Measurements from ENCODE around the gene EVI5L. TPM values are rescaled to one million over a fixed set of nuclear protein-coding genes. Genes with fewer than 3 reads are reported as not detected.
A peak's percentile ranks its signal among the peaks of the same experiment; 100 is the strongest.

Gene EVI5L
- total and polyA plus RNA-seq, 2 of the 13 experiments (the other 11 are each of a cell fraction or from before 2014, with no cell fraction given): 1.7 to 2.4 TPM

DNA sequence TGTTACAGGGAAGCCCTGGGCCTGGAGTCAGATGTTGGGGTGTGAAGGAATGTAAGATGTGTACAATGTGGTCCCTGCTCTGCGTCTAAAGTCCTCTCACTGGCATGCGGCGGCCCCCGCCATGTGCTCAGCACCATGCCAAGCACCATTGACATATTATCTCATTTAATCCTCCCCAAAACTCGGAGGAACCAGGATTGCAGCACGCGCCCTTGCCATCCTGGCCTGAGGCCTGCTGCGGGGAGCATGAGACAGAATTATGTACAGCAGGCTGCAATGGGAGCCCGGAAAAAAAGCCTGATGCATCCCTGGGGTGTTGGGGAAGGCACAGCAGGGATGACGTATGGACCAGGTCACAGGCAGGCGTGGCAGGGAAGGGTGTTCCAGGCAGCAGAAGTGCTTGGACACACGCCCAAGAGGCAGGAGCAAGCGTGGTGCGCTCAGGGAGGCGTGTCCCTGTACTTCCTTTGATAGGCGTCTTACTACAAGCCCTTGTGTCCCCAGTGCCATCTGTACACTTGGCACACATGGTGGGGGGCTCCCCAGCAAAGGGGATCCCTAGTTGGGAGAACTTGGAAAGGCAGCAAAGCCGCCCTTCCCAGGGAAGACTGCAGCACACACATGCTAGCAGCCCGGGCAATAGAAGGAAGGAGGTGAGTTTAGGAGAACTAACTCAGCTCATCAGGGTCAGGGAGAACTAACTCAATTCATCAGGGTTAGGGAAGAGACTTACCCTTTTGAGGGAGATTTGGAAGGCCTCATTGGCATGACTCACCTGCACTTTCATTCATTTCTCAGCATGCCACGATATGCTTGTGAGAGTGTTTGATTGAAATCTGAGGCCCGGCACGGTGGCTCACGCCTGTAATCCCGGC is 3.4 kb downstream of the EVI5L start (continued):
- TF ChIP-seq, protein P1, sequence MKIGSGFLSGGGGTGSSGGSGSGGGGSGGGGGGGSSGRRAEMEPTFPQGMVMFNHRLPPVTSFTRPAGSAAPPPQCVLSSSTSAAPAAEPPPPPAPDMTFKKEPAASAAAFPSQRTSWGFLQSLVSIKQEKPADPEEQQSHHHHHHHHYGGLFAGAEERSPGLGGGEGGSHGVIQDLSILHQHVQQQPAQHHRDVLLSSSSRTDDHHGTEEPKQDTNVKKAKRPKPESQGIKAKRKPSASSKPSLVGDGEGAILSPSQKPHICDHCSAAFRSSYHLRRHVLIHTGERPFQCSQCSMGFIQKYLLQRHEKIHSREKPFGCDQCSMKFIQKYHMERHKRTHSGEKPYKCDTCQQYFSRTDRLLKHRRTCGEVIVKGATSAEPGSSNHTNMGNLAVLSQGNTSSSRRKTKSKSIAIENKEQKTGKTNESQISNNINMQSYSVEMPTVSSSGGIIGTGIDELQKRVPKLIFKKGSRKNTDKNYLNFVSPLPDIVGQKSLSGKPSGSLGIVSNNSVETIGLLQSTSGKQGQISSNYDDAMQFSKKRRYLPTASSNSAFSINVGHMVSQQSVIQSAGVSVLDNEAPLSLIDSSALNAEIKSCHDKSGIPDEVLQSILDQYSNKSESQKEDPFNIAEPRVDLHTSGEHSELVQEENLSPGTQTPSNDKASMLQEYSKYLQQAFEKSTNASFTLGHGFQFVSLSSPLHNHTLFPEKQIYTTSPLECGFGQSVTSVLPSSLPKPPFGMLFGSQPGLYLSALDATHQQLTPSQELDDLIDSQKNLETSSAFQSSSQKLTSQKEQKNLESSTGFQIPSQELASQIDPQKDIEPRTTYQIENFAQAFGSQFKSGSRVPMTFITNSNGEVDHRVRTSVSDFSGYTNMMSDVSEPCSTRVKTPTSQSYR (CRISPR knock-in tag; IDR thresholded peaks at IDR 0.05; ENCODE audit: borderline replicate concordance): no peak; the same call in 1 of the 2 replicates
- TF ChIP-seq, protein P2, sequence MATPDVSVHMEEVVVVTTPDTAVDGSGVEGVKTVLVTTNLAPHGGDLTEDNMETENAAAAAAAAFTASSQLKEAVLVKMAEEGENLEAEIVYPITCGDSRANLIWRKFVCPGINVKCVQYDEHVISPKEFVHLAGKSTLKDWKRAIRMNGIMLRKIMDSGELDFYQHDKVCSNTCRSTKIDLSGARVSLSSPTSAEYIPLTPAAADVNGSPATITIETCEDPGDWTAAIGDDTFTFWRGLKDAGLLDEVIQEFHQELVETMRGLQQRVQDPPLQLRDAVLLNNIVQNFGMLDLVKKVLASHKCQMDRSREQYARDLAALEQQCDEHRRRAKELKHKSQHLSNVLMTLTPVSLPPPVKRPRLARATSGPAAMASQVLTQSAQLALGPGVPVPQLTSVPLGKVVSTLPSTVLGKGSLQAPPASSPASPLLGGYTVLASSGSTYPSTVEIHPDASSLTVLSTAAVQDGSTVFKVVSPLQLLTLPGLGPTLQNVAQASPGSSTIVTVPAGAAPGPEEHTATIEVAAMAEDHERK (CRISPR knock-in tag; IDR thresholded peaks at IDR 0.05; ENCODE audit: low read depth): no peak
- TF ChIP-seq, protein P3, sequence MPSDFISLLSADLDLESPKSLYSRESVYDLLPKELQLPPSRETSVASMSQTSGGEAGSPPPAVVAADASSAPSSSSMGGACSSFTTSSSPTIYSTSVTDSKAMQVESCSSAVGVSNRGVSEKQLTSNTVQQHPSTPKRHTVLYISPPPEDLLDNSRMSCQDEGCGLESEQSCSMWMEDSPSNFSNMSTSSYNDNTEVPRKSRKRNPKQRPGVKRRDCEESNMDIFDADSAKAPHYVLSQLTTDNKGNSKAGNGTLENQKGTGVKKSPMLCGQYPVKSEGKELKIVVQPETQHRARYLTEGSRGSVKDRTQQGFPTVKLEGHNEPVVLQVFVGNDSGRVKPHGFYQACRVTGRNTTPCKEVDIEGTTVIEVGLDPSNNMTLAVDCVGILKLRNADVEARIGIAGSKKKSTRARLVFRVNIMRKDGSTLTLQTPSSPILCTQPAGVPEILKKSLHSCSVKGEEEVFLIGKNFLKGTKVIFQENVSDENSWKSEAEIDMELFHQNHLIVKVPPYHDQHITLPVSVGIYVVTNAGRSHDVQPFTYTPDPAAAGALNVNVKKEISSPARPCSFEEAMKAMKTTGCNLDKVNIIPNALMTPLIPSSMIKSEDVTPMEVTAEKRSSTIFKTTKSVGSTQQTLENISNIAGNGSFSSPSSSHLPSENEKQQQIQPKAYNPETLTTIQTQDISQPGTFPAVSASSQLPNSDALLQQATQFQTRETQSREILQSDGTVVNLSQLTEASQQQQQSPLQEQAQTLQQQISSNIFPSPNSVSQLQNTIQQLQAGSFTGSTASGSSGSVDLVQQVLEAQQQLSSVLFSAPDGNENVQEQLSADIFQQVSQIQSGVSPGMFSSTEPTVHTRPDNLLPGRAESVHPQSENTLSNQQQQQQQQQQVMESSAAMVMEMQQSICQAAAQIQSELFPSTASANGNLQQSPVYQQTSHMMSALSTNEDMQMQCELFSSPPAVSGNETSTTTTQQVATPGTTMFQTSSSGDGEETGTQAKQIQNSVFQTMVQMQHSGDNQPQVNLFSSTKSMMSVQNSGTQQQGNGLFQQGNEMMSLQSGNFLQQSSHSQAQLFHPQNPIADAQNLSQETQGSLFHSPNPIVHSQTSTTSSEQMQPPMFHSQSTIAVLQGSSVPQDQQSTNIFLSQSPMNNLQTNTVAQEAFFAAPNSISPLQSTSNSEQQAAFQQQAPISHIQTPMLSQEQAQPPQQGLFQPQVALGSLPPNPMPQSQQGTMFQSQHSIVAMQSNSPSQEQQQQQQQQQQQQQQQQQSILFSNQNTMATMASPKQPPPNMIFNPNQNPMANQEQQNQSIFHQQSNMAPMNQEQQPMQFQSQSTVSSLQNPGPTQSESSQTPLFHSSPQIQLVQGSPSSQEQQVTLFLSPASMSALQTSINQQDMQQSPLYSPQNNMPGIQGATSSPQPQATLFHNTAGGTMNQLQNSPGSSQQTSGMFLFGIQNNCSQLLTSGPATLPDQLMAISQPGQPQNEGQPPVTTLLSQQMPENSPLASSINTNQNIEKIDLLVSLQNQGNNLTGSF (CRISPR knock-in tag; IDR thresholded peaks at IDR 0.05): no peak
- TF ChIP-seq ZC3H13 (CRISPR knock-in tag; IDR thresholded peaks at IDR 0.05) (no peak), ZFX (CRISPR knock-in tag; IDR thresholded peaks at IDR 0.05; ENCODE audit: low read depth) (peak; percentile 33; the same call in 1 of the 2 replicates), ZNF615 (CRISPR knock-in tag; IDR thresholded peaks at IDR 0.05; ENCODE audit: borderline replicate concordance) (no peak), GTF3A (CRISPR knock-in tag; conservative IDR thresholded peaks at IDR 0.05) (no peak), RFX1 (IDR thresholded peaks at IDR 0.05) (no peak), ZNF296 (CRISPR knock-in tag; conservative IDR thresholded peaks at IDR 0.05) (no peak), ZKSCAN5 (CRISPR knock-in tag; IDR thresholded peaks at IDR 0.05) (no peak), EP300 (IDR thresholded peaks at IDR 0.05; ENCODE audit: low read depth in 2 of 2, low read length in 2 of 2) (no peak), EP300 (CRISPR knock-in tag; IDR thresholded peaks at IDR 0.05; ENCODE audit: borderline replicate concordance) (no peak), ATRX (CRISPR knock-in tag; IDR thresholded peaks at IDR 0.05; ENCODE audit: borderline replicate concordance) (no peak), SP5 (CRISPR knock-in tag; IDR thresholded peaks at IDR 0.05; ENCODE audit: borderline replicate concordance, low read depth) (no peak), CHD2 (IDR thresholded peaks at IDR 0.05; ENCODE audit: low read depth, low read length) (no peak)
- TF ChIP-seq, protein P4, sequence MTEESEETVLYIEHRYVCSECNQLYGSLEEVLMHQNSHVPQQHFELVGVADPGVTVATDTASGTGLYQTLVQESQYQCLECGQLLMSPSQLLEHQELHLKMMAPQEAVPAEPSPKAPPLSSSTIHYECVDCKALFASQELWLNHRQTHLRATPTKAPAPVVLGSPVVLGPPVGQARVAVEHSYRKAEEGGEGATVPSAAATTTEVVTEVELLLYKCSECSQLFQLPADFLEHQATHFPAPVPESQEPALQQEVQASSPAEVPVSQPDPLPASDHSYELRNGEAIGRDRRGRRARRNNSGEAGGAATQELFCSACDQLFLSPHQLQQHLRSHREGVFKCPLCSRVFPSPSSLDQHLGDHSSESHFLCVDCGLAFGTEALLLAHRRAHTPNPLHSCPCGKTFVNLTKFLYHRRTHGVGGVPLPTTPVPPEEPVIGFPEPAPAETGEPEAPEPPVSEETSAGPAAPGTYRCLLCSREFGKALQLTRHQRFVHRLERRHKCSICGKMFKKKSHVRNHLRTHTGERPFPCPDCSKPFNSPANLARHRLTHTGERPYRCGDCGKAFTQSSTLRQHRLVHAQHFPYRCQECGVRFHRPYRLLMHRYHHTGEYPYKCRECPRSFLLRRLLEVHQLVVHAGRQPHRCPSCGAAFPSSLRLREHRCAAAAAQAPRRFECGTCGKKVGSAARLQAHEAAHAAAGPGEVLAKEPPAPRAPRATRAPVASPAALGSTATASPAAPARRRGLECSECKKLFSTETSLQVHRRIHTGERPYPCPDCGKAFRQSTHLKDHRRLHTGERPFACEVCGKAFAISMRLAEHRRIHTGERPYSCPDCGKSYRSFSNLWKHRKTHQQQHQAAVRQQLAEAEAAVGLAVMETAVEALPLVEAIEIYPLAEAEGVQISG (CRISPR knock-in tag; IDR thresholded peaks at IDR 0.05): 0 out of 2 replicates have a peak, but pooled peaks have one; percentile 23
